Coronary artery (tissue), 2 donors: ENCODE results near the gene CYP4F22.

Experiments used
- DNase-seq: peaks from one replicate; pipeline ENCODE4 v3.0.0-alpha.2; 2017; ENCODE audit warnings: low spot score
- H3K27ac ChIP-seq, 2 donors: fragments of 200-600 bp; sonication (generic); one replicate each; pipeline ENCODE4 v1.5.1; 2016 to 2019
- H3K4me3 ChIP-seq: fragments of 200-600 bp; sonication (generic); 2 replicates; pipeline ENCODE4 v1.5.1; 2016; ENCODE audit warnings: mild to moderate bottlenecking, moderate library complexity
- CTCF ChIP-seq: fragments of 200-600 bp; sonication (generic); IDR thresholded peaks from one replicate; pipeline ENCODE4 v1.5.1; 2019; ENCODE audit warnings: antibody characterized with exemption

The CYP4F22 gene

GRCh38 chr19:15516363-15516762 lies 8.0 kb downstream of the CYP4F22 start:
- no peak for TF ChIP-seq CTCF

GRCh38 chr19:15517778-15518177 lies 9.5 kb downstream of the CYP4F22 start:
- DNase-seq = no peak
- TF ChIP-seq CTCF = no peak
- no peak overlapping the region for H3K4me3 ChIP-seq
- H3K27ac ChIP-seq = no peak overlapping the region

More at GRCh38 chr19:15516363-15516762, 8.0 kb downstream of the CYP4F22 start:
- no peak for DNase-seq
- no peak overlapping the region for H3K27ac ChIP-seq
- H3K4me3 ChIP-seq = no peak overlapping the region

- no peak for DNase-seq
- H3K4me3 ChIP-seq = no peak overlapping the region
- H3K27ac ChIP-seq = no peak overlapping the region
- no peak for TF ChIP-seq CTCF
These were observed 11.2 kb downstream of the CYP4F22 start for GRCh38 chr19:15519433-15519976.

GRCh38 chr19:15524781-15525180 lies 16.5 kb downstream of the CYP4F22 start:
- no peak overlapping the region for H3K27ac ChIP-seq
- H3K4me3 ChIP-seq = no peak overlapping the region
- no peak for TF ChIP-seq CTCF
- DNase-seq = no peak

- no peak for DNase-seq
- Histone ChIP-seq H3K27ac (no peak overlapping the region), H3K4me3 (no peak overlapping the region)
- TF ChIP-seq CTCF = no peak
These were observed 17.0 kb downstream of the CYP4F22 start for GRCh38 chr19:15525291-15525690.

- TF ChIP-seq CTCF = no peak
- Histone ChIP-seq H3K27ac (no peak overlapping the region), H3K4me3 (no peak overlapping the region)
- DNase-seq = no peak
These were observed 18.1 kb downstream of the CYP4F22 start for GRCh38 chr19:15526408-15526807.

- Histone ChIP-seq H3K4me3 (no peak overlapping the region), H3K27ac (no peak overlapping the region)
- TF ChIP-seq CTCF = no peak
- DNase-seq = no peak
These were observed 19.4 kb downstream of the CYP4F22 start for GRCh38 chr19:15527705-15528104.
